Nephron (organoid): Measurements from ENCODE around the gene LRP10.

Source experiments
- H3K27ac Mint-ChIP-seq, 3 experiments: 2 replicates each; pipeline ENCODE4 v1.8.0; 2020; ENCODE audit warnings: mixed read lengths in 3 of 3, mild to moderate bottlenecking in 2 of 3, moderate library complexity in 1 of 3
- H3K27me3 Mint-ChIP-seq: 2 replicates; pipeline ENCODE4 v1.8.0; 2021; ENCODE audit warnings: low read depth, mild to moderate bottlenecking, moderate library complexity, mixed read lengths
- H3K36me3 Mint-ChIP-seq: 2 replicates; pipeline ENCODE4 v1.8.0; 2020; ENCODE audit warnings: low read depth, mixed read lengths
- H3K4me1 Mint-ChIP-seq: 2 replicates; pipeline ENCODE4 v1.8.0; 2020; ENCODE audit warnings: mixed read lengths
- H3K4me3 Mint-ChIP-seq, 3 experiments: 2 replicates each; pipeline ENCODE4 v1.8.0; 2020; ENCODE audit warnings: mild to moderate bottlenecking in 3 of 3, mixed read lengths in 3 of 3, moderate library complexity in 2 of 3
- H3K9me3 Mint-ChIP-seq: 2 replicates; pipeline ENCODE4 v1.8.0; 2020; ENCODE audit warnings: mixed read lengths
- CTCF ChIP-seq, 3 experiments: fragments of 200-600 bp; sonication (generic); IDR thresholded peaks; one replicate each; pipeline ENCODE4 v1.5.0; 2021; ENCODE audit warnings: antibody characterized with exemption in 3 of 3; ENCODE audit not compliant: unreplicated experiment in 3 of 3

Gene LRP10

GRCh38 chr14:22837750-22838538 is 33.6 kb upstream of the LRP10 start:
- Mint-ChIP-seq H3K27me3 (no peaks in the 10 kb centered on the region), H3K4me1 (peaks cover 27% of the 10 kb centered on the region), H3K4me3 (peak overlapping the region; percentile 95 to 99 (median 97)), H3K9me3 (no peaks in the 10 kb centered on the region), H3K27ac (peak overlapping the region; percentile 99 to 100 (median 99)), H3K36me3 (peaks cover 36% of the 10 kb centered on the region)
- TF ChIP-seq CTCF (IDR thresholded peaks at IDR 0.05; ENCODE audit: unreplicated experiment in 3 of 3), result no peak

DNA sequence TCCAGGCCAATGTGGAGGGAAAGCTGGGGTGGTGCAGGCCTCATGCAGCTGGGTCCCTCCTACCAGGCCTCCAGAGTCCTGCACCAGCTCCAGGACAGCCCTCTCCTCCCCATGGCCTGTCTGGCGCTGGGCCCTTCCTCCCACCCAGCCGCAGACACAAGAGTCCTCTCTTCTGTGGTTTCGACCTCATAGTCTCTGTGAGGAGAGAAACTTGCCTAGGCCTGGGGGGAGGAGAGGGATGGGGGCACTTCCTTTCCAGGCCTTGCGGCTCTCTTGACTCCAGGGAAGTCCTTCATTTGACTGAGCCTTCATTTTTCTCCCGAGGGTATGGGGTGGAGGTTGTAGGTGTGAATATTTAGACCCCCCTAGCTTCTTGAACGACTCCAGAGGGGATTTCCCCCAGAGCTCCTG is 32.9 kb upstream of the LRP10 start:
- peak overlapping the region; percentile 99 to 100 (median 99) for H3K27ac Mint-ChIP-seq
- peaks cover 27% of the 10 kb centered on the region for H3K4me1 Mint-ChIP-seq
- H3K27me3 Mint-ChIP-seq, result no peaks in the 10 kb centered on the region
- TF ChIP-seq CTCF (IDR thresholded peaks at IDR 0.05; ENCODE audit: unreplicated experiment in 3 of 3), result no peak
- H3K4me3 Mint-ChIP-seq, result peak overlapping the region; percentile 95 to 99 (median 97)
- no peaks in the 10 kb centered on the region for H3K9me3 Mint-ChIP-seq
- peaks cover 38% of the 10 kb centered on the region for H3K36me3 Mint-ChIP-seq

GRCh38 chr14:22839159-22839779 is 32.3 kb upstream of the LRP10 start:
- Mint-ChIP-seq H3K36me3 (peaks cover 45% of the 10 kb centered on the region), H3K27me3 (no peaks in the 10 kb centered on the region), H3K27ac (peak overlapping the region; percentile 99 to 100 (median 99)), H3K4me1 (peaks cover 27% of the 10 kb centered on the region), H3K4me3 (peak overlapping the region; percentile 95 to 99 (median 97)), H3K9me3 (no peaks in the 10 kb centered on the region)
- no peak for TF ChIP-seq CTCF (IDR thresholded peaks at IDR 0.05; ENCODE audit: unreplicated experiment in 3 of 3)

DNA sequence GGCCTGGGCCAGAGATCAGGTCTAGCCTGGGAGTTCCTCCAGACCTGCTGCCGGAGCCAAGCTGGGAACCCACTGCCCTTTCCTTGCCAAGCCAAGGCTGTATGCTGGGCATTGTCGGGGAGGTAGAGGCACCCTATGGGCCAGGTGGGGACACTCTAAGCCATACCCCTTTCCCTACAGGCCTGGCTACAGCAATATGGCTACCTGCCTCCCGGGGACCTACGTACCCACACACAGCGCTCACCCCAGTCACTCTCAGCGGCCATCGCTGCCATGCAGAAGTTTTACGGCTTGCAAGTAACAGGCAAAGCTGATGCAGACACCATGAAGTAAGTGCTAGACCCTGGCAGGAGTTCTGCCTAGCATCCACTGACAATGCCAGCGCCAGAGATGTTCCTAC is 30.2 kb upstream of the LRP10 start:
- H3K4me3 Mint-ChIP-seq, result peak overlapping the region in 1 of 3 experiments; percentile 22
- H3K9me3 Mint-ChIP-seq, result no peaks in the 10 kb centered on the region
- no peak overlapping the region for H3K27ac Mint-ChIP-seq
- peaks cover 60% of the 10 kb centered on the region for H3K36me3 Mint-ChIP-seq
- TF ChIP-seq CTCF (IDR thresholded peaks at IDR 0.05; ENCODE audit: unreplicated experiment in 3 of 3), result no peak
- H3K27me3 Mint-ChIP-seq, result no peaks in the 10 kb centered on the region
- H3K4me1 Mint-ChIP-seq, result peaks cover 28% of the 10 kb centered on the region

DNA sequence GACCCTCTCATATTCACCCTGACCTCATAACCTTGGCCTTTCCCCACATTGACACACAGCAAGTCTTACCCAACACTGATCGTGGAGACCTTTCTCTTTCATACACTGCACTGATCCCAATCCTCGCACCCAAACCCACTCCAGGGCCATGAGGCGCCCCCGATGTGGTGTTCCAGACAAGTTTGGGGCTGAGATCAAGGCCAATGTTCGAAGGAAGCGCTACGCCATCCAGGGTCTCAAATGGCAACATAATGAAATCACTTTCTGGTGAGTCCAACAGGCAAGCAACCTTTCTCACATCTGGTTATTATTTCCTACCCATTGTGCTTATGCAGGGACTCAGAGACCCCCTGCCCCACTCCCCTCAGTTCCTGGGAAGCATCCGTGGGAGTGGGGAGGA is 29.8 kb upstream of the LRP10 start:
- peak overlapping the region in 2 of 3 experiments; percentile 22 to 28 for H3K4me3 Mint-ChIP-seq
- peaks cover 31% of the 10 kb centered on the region for H3K4me1 Mint-ChIP-seq

More for the DNA sequence above, 29.8 kb upstream of the LRP10 start:
- H3K27ac Mint-ChIP-seq, result no peak overlapping the region
- no peak for TF ChIP-seq CTCF (IDR thresholded peaks at IDR 0.05; ENCODE audit: unreplicated experiment in 3 of 3)
- no peaks in the 10 kb centered on the region for H3K9me3 Mint-ChIP-seq
- peaks cover 62% of the 10 kb centered on the region for H3K36me3 Mint-ChIP-seq
- H3K27me3 Mint-ChIP-seq, result no peaks in the 10 kb centered on the region
